Activated T-helper 1 cell treated with Interleukin-2 at 50 U/mL for 16 hours (primary cell): ENCODE results near the gene DYNLL2.
"Not testable (repeated sequence)": the region's sequence is repeated elsewhere in the genome, so short reads cannot be mapped to it uniquely, and the experiment has no call there.

Experiments used
- DNase-seq: peaks from one replicate; pipeline ENCODE4 v3.0.0-alpha.2; 2020; ENCODE audit warnings: low read depth

DYNLL2 gene

GRCh38 chr17:58082870-58083490, at the start of gene DYNLL2:
Gene DYNLL2, plus strand, starts transcription at chr17:58083419. Its CDS starts 3,672 bp downstream, at chr17:58087091.
- DNase-seq = peak; percentile 88

- DNase-seq = no peak
Measured at GRCh38 chr17:58039975-58040374, 43.2 kb upstream of the DYNLL2 start.

GRCh38 chr17:58040386-58040785, 42.8 kb upstream of the DYNLL2 start:
- DNase-seq = no peak

GRCh38 chr17:58041161-58041560, 42.1 kb upstream of the DYNLL2 start:
- DNase-seq = no peak

GRCh38 chr17:58043221-58044181, 39.7 kb upstream of the DYNLL2 start:
- no peak for DNase-seq

- DNase-seq = not testable (repeated sequence)
Measured at GRCh38 chr17:58044256-58044655, 39.0 kb upstream of the DYNLL2 start.

GRCh38 chr17:58046239-58047094, 36.8 kb upstream of the DYNLL2 start:
- no peak for DNase-seq

- no peak for DNase-seq
Measured at GRCh38 chr17:58047376-58048150, 35.7 kb upstream of the DYNLL2 start.

GRCh38 chr17:58049533-58049932, 33.7 kb upstream of the DYNLL2 start:
- DNase-seq = no peak

GRCh38 chr17:58050966-58051365, 32.3 kb upstream of the DYNLL2 start:
- no peak for DNase-seq

- DNase-seq = no peak
Measured at GRCh38 chr17:58051468-58051867, 31.8 kb upstream of the DYNLL2 start.

GRCh38 chr17:58052407-58052806, 30.8 kb upstream of the DYNLL2 start:
- DNase-seq = no peak

- no peak for DNase-seq
Measured at GRCh38 chr17:58052945-58053715, 30.1 kb upstream of the DYNLL2 start.

- no peak for DNase-seq
Measured at GRCh38 chr17:58054641-58055040, 28.6 kb upstream of the DYNLL2 start.

- no peak for DNase-seq
Measured at GRCh38 chr17:58056476-58056875, 26.7 kb upstream of the DYNLL2 start.

GRCh38 chr17:58059141-58059540, 24.1 kb upstream of the DYNLL2 start:
- no peak for DNase-seq

GRCh38 chr17:58060596-58061191, 22.5 kb upstream of the DYNLL2 start:
- DNase-seq = no peak

GRCh38 chr17:58061672-58062071, 21.5 kb upstream of the DYNLL2 start:
- DNase-seq = no peak

GRCh38 chr17:58065238-58065637, 18.0 kb upstream of the DYNLL2 start:
- no peak for DNase-seq

- no peak for DNase-seq
Measured at GRCh38 chr17:58066401-58066800, 16.8 kb upstream of the DYNLL2 start.
